Tibial nerve (tissue), 3 donors: ENCODE results near the gene BMP10.

Source experiments
- CTCF ChIP-seq, 5 experiments: fragments of 200-600 bp in 3 of 5; fragments of 450-650 bp in 2 of 5; sonication (generic) in 3 of 5; IDR thresholded peaks; one replicate each; pipeline ENCODE4 v1.5.1; 2016 to 2019; ENCODE audit warnings: antibody characterized with exemption in 5 of 5, mild to moderate bottlenecking in 3 of 5, moderate library complexity in 2 of 5
- POLR2A ChIP-seq, 2 donors: fragments of 450-650 bp; IDR thresholded peaks; one replicate each; pipeline ENCODE4 v1.6.1; 2017; ENCODE audit warnings: antibody characterized with exemption in 2 of 2, mild to moderate bottlenecking in 2 of 2, moderate library complexity in 2 of 2

GRCh38 chr2:68860111-68860510 is 11.1 kb downstream of the BMP10 start:
- TF ChIP-seq CTCF (IDR thresholded peaks at IDR 0.05) (no peak), POLR2A (IDR thresholded peaks at IDR 0.05) (no peak)
